ENCODE results near the gene MPV17L. TPM values are rescaled to one million over a fixed set of nuclear protein-coding genes. Genes with fewer than 3 reads are reported as not detected.

The MPV17L gene
- total RNA-seq, 3 donors from 2014 or later (not counting 1 experiment from before 2014, with no cell fraction given) = 0.07 to 0.12 TPM; not detected in 1

DNA sequence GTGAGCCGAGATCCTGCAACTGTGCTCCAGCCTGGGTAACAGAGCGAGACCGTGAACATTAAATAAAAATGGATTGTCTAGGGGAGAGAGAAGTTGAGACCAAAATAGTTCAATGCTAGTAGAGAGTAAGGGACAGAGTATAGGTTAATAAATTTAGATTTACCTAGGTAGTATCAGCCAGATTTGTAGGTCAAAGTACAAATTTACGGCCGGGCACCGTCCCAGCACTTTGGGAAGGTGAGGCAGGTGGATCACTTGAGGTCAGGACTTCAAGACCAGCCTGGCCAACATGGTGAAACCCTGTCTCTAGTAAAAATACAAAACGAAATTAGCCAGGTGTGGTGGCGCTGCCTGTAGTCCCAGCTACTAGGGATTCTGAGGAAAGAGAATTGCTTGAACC is 26.7 kb downstream of the MPV17L start:
- H3K4me1 Mint-ChIP-seq = no peaks in the 10 kb centered on the region

DNA sequence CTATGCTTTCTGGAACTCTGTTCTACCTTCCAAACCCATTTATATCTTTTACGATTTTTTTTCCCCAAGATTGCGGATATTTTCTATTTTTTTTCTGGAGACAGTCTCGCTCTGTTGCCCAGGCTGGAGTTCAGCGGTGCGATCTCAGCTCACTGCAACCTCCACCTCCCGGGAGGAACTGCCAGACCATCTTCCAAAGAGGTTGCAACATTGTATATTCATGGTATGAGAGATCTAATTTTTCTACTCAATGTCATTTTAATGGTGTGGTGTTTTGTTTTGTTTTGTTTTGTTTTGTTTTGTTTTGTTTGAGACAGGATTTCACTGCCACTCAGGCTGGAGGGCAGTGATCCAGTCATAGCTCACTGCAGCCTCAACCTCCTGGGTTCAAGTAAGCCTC is 30.3 kb downstream of the MPV17L start:
- Histone ChIP-seq H3K9me3 (ENCODE audit: control insufficient read depth, insufficient read depth, low read length) (no peaks in the 10 kb centered on the region), H3K4me1 (ENCODE audit: control insufficient read depth, insufficient read depth, low read length) (peaks cover 3% of the 10 kb centered on the region), H3K36me3 (ENCODE audit: control insufficient read depth, insufficient read depth, low read length) (no peaks in the 10 kb centered on the region), H3K4me3 (ENCODE audit: low read length) (no peak overlapping the region), H3K27ac (ENCODE audit: low read length) (no peak overlapping the region), H3K27me3 (ENCODE audit: control insufficient read depth, insufficient read depth, low read length) (no peaks in the 10 kb centered on the region)
- H3K4me3 Mint-ChIP-seq = no peak overlapping the region
- DNase-seq (no peak), ATAC-seq (no peak)
- 97% methylated on average over 6 of the region's 6 CpGs for WGBS (ENCODE audit: insufficient coverage)
- no peaks in the 10 kb centered on the region for H3K4me1 Mint-ChIP-seq
- H3K27me3 Mint-ChIP-seq (ENCODE audit: low read depth in 2 of 2) = peaks cover 0 to 7% of the 10 kb centered on the region in 2 donors
- H3K27ac Mint-ChIP-seq = no peak overlapping the region
- H3K36me3 Mint-ChIP-seq = no peaks in the 10 kb centered on the region
- intact Hi-C loops (cut with micrococcal nuclease) = loop anchor here (2.0 to 10.0 kb wide), 3 partner anchors 217 to 699 kb away; partner anchors contain the start of gene MARF1
- TF ChIP-seq, protein P1, sequence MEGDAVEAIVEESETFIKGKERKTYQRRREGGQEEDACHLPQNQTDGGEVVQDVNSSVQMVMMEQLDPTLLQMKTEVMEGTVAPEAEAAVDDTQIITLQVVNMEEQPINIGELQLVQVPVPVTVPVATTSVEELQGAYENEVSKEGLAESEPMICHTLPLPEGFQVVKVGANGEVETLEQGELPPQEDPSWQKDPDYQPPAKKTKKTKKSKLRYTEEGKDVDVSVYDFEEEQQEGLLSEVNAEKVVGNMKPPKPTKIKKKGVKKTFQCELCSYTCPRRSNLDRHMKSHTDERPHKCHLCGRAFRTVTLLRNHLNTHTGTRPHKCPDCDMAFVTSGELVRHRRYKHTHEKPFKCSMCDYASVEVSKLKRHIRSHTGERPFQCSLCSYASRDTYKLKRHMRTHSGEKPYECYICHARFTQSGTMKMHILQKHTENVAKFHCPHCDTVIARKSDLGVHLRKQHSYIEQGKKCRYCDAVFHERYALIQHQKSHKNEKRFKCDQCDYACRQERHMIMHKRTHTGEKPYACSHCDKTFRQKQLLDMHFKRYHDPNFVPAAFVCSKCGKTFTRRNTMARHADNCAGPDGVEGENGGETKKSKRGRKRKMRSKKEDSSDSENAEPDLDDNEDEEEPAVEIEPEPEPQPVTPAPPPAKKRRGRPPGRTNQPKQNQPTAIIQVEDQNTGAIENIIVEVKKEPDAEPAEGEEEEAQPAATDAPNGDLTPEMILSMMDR (IDR thresholded peaks at IDR 0.05) = no peak
- H3K9me3 Mint-ChIP-seq = no peaks in the 10 kb centered on the region

More for the DNA sequence above, 26.7 kb downstream of the MPV17L start:
- Histone ChIP-seq H3K9me3 (ENCODE audit: control insufficient read depth, insufficient read depth, low read length) (no peaks in the 10 kb centered on the region), H3K4me1 (ENCODE audit: control insufficient read depth, insufficient read depth, low read length) (no peaks in the 10 kb centered on the region), H3K4me3 (ENCODE audit: low read length) (no peak overlapping the region), H3K27ac (ENCODE audit: low read length) (no peak overlapping the region), H3K36me3 (ENCODE audit: control insufficient read depth, insufficient read depth, low read length) (no peaks in the 10 kb centered on the region), H3K27me3 (ENCODE audit: control insufficient read depth, insufficient read depth, low read length) (no peaks in the 10 kb centered on the region)
- peaks cover 0 to 7% of the 10 kb centered on the region in 2 donors for H3K27me3 Mint-ChIP-seq (ENCODE audit: low read depth in 2 of 2)
- DNase-seq (no peak), ATAC-seq (no peak)
- TF ChIP-seq, protein P1 (IDR thresholded peaks at IDR 0.05) = no peak
- WGBS (ENCODE audit: insufficient coverage) = 90% methylated on average over 8 of the region's 8 CpGs
- H3K36me3 Mint-ChIP-seq = no peaks in the 10 kb centered on the region
- H3K9me3 Mint-ChIP-seq = no peaks in the 10 kb centered on the region
- no peak overlapping the region for H3K27ac Mint-ChIP-seq
- intact Hi-C loops (cut with micrococcal nuclease) = loop anchor here (10.0 kb wide), 1 partner anchor 703 kb away; no protein-coding TSS in a partner anchor
- no peak overlapping the region for H3K4me3 Mint-ChIP-seq

DNA sequence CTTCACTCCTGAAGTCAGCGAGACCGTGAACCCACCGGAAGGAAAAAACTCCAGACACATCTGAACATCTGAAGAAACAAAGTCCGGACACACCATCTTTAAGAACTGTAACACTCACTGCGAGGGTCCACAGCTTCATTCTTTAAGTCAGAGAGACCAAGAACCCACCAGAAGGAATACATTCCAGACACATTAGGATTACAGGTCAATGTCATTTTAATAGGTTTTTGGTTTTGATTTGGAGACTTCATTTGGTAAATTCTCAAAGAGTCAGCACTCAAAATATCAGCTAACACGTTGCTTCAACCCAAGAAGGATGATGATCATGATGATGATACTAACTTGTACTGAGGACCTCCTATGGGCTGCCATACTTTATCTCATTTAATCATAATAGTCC is 31.2 kb downstream of the MPV17L start:
- Mint-ChIP-seq H3K4me3 (no peak overlapping the region), H3K9me3 (no peaks in the 10 kb centered on the region), H3K4me1 (no peaks in the 10 kb centered on the region), H3K27ac (no peak overlapping the region), H3K27me3 (ENCODE audit: low read depth in 2 of 2) (peaks cover 0 to 5% of the 10 kb centered on the region in 2 donors), H3K36me3 (no peaks in the 10 kb centered on the region)
- no peaks in the 10 kb centered on the region for H3K27me3 ChIP-seq (ENCODE audit: control insufficient read depth, insufficient read depth, low read length)
- H3K9me3 ChIP-seq (ENCODE audit: control insufficient read depth, insufficient read depth, low read length) = no peaks in the 10 kb centered on the region
- H3K36me3 ChIP-seq (ENCODE audit: control insufficient read depth, insufficient read depth, low read length) = no peaks in the 10 kb centered on the region
- peaks cover 3% of the 10 kb centered on the region for H3K4me1 ChIP-seq (ENCODE audit: control insufficient read depth, insufficient read depth, low read length)
- ATAC-seq = no peak
- H3K4me3 ChIP-seq (ENCODE audit: low read length) = no peak overlapping the region
- no peak overlapping the region for H3K27ac ChIP-seq (ENCODE audit: low read length)
- no peak for DNase-seq
- TF ChIP-seq, protein P1 (IDR thresholded peaks at IDR 0.05) = no peak
- intact Hi-C loops (cut with micrococcal nuclease) = loop anchor here (2.0 to 10.0 kb wide), 3 partner anchors 216 to 698 kb away; partner anchors contain the start of gene MARF1
- 61% methylated on average over 3 of the region's 6 CpGs for WGBS (ENCODE audit: insufficient coverage)

All from natural killer cell (primary cell).